Measurements from ENCODE around the gene CHST3. TPM values are rescaled to one million over a fixed set of nuclear protein-coding genes. Genes with fewer than 3 reads are reported as not detected.
"Not testable (repeated sequence)": the region's sequence is repeated elsewhere in the genome, so short reads cannot be mapped to it uniquely, and the experiment has no call there.

CHST3 gene, protein sequence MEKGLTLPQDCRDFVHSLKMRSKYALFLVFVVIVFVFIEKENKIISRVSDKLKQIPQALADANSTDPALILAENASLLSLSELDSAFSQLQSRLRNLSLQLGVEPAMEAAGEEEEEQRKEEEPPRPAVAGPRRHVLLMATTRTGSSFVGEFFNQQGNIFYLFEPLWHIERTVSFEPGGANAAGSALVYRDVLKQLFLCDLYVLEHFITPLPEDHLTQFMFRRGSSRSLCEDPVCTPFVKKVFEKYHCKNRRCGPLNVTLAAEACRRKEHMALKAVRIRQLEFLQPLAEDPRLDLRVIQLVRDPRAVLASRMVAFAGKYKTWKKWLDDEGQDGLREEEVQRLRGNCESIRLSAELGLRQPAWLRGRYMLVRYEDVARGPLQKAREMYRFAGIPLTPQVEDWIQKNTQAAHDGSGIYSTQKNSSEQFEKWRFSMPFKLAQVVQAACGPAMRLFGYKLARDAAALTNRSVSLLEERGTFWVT
- not detected for total RNA-seq

DNA sequence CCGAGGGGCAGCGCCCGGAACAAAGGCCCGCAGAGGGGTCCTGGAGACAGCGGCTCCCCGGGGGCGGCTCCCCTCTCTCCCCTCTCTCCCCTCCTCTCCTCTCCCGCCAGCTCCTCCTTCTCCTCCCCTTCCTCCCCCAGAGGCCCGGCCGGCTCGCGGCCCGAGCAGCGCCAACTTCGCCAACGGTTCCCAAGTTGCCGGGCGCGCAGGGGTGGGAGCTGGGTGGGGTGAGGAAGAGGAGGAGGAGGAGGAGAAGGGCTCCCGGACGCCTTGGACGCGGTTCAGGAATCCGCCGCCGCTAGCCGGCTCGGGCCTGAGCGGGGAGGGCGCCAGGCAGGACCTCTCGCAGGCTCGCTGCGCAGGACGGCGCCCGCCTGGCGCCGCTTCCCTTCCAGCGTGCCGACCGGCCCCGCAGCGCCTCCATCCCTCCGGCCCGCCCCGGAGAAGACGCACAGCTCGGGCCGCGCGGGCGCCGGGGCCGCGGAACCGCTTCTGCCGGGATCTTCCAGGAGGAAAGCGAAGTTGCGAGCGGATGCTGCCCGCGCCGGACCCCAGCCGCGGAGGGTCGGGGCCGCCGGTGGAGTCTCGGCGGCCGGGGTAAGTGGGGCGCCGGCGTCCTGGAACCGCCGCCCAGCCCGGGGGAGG, at the start of gene CHST3:
Gene CHST3, plus strand, starts transcription at position 298 of the 645 bp plus-strand sequence. CDS start 41,448 bp downstream, outside the sequence.
- DNase-seq (no peak), ATAC-seq (peak; percentile 72)
- Mint-ChIP-seq H3K27ac (no peak within 1 kb of the TSS), H3K9me3 (ENCODE audit: insufficient read depth) (no peaks in the 10 kb centered on the region), H3K4me3 (peak within 1 kb of the TSS; percentile 45), H3K4me1 (ENCODE audit: low read depth) (peaks cover 8% of the 10 kb centered on the region), H3K36me3 (ENCODE audit: low read depth) (no peaks in the 10 kb centered on the region), H3K27me3 (ENCODE audit: low read depth) (peaks cover 52% of the 10 kb centered on the region)
- CTCF ChIA-PET, result no interaction called here
- POLR2A ChIA-PET, result no interaction called here

DNA sequence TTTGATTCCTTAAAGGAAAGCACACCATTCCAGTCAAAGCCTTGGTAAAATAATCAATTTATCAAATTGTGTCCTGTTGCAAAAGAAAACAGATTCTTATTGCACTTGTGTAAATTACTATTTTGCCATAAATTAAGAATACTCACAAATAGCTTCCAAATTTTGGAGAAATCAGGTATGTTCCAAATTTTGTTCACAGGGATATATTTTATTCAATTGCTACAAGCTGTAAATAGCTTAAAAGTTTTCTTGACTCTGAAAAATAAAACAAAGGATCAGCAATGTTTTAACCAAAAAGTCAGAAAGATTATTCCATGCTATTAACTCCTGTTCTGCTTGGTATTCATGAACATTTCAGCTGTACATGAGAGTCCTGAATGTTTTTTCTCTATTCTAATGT, 47.4 kb upstream of the CHST3 start:
- Mint-ChIP-seq H3K4me1 (ENCODE audit: low read depth) (no peaks in the 10 kb centered on the region), H3K36me3 (ENCODE audit: low read depth) (no peaks in the 10 kb centered on the region), H3K9me3 (ENCODE audit: insufficient read depth) (no peaks in the 10 kb centered on the region), H3K4me3 (no peak overlapping the region), H3K27me3 (ENCODE audit: low read depth) (peaks cover 2% of the 10 kb centered on the region), H3K27ac (no peak overlapping the region)
- no peak for DNase-seq
- no peak for ATAC-seq
- POLR2A ChIA-PET, result no interaction called here
- CTCF ChIA-PET, result interaction anchor here (0.7 to 1.4 kb wide), 2 partner anchors 78 to 131 kb away, joined by 3 to 7 read pairs; no protein-coding TSS in a partner anchor

DNA sequence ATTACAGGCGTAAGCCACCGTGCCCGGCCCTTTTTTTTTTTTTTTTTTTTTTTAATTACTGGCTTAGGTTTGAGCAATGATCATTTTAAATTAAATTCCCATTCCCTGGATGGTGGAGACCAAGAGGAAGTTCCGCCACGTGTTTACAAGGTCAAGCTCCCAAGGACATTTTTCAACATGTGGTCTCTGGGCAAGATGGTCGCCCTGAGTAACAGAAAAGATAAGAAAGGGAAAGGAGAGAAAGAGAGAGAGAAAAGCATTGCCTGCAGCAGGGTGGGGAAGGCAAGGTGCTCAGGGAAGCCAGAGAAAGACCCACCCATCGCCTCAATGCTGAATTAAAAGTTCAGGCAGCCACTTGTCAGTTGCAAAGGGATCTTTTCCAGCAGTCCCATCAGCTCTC, 45.2 kb upstream of the CHST3 start:
- no peaks in the 10 kb centered on the region for H3K36me3 Mint-ChIP-seq (ENCODE audit: low read depth)
- POLR2A ChIA-PET, result no interaction called here
- H3K27me3 Mint-ChIP-seq (ENCODE audit: low read depth), result peaks cover 2% of the 10 kb centered on the region
- no peaks in the 10 kb centered on the region for H3K4me1 Mint-ChIP-seq (ENCODE audit: low read depth)
- ATAC-seq (no peak), DNase-seq (no peak)
- CTCF ChIA-PET, result no interaction called here
- no peak overlapping the region for H3K27ac Mint-ChIP-seq
- H3K9me3 Mint-ChIP-seq (ENCODE audit: insufficient read depth), result no peaks in the 10 kb centered on the region
- H3K4me3 Mint-ChIP-seq, result no peak overlapping the region

DNA sequence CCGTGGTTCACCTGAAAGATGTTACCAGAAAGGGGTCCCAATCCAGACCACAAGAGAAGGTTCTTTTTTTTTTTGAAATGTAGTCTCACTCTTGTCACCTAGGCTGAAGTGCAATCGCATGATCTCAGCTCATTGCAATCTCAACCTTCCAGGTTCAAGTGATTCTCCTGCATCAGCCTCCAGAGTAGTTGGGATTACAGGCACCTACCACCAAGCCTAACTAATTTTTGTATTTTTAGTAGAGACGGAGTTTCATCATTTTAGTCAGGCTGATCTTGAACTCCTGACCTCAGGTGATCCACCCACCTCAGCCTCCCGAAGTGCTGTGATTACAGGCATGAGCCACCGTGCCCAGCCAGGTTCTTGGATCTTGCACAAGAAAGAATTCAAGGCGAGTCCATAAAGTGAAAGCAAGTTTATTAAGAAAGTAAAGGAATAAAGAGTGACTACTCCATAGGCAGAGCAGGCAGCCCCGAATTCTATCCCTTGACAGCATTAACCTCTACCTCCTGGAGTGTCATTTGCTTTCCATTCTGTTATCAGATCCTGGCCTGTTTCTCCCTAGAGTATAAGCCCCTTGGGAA, 44.1 kb upstream of the CHST3 start:
- H3K9me3 Mint-ChIP-seq (ENCODE audit: insufficient read depth); H3K27ac Mint-ChIP-seq; H3K4me1 Mint-ChIP-seq (ENCODE audit: low read depth); POLR2A ChIA-PET; DNase-seq; H3K27me3 Mint-ChIP-seq (ENCODE audit: low read depth); ATAC-seq; CTCF ChIA-PET; H3K4me3 Mint-ChIP-seq; H3K36me3 Mint-ChIP-seq (ENCODE audit: low read depth): not testable (repeated sequence)

DNA sequence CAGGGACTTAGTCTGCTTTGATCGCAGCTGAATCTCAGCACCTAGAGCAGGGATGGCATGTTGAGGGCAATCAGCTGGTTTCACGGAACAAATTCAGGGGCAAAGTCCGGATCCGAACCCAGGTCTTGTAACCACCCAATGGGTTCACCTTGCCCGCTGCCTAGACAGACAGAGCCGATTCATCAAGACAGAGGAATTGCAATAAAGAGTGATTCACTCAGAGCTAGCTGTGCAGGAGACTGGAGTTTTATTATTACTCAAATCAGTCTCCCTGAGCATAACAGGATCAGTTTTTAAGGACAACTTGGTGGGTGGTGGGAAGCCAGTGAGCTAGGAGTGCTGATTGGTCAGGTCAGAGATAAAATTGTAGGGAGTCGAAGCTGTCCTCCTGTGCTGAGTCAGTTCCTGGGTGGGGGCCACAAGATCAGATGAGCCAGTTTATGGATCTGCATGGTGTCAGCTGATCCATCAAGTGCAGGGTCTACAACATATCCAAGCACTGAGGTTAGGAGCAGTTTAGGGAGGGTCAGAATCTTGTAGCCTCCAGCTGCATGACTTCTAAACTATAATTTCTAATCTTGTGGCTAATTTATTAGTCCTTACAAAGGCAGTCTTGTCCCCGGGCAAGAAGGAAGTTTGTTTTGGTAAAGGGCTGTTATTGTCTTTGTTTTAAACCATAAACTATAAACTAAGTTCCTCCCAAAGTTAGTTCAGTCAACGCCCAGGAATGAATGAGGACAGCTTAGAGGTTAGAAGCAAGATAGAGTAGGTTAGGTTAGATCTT, 43.5 kb upstream of the CHST3 start:
- no peak overlapping the region for H3K4me3 Mint-ChIP-seq
- ChIA-PET CTCF (no interaction called here), POLR2A (no interaction called here)
- ATAC-seq (no peak), DNase-seq (no peak)
- H3K27ac Mint-ChIP-seq, result no peak overlapping the region
- no peaks in the 10 kb centered on the region for H3K9me3 Mint-ChIP-seq (ENCODE audit: insufficient read depth)
- peaks cover 2% of the 10 kb centered on the region for H3K27me3 Mint-ChIP-seq (ENCODE audit: low read depth)
- H3K36me3 Mint-ChIP-seq (ENCODE audit: low read depth), result no peaks in the 10 kb centered on the region
- no peaks in the 10 kb centered on the region for H3K4me1 Mint-ChIP-seq (ENCODE audit: low read depth)

DNA sequence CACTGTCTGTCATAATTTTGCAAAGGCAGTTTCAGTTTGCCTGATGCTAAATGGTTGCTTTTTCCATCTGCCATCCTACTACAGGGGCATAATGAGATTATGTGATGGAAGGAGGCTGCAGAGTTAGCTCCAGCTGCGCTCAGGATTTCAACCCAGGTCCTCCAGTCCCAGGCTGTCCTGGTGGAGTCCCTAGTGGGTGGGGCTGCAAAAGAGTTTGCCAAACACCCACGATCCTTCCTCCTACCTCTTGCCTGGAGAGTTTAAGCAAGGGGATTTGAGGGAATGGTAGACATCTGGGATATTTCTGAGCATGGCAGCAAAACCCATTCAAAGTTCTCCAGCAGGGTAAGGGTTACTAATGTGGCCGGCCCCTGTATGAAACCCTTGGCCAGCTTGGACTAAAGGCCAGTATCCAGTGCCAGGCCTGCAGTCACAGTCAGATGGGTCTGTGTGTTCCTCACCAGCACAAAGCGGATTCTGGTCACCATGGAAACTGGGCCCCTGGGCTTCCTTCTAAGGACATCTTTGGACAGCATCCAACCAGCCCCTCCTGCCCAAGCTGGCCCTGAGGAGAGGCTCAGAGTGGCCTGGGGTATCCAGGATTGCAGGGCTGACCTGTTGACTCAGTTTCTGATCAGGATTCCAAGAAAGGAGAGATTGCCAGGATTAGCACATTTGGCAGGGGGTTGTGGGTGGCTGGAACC, 42.7 kb upstream of the CHST3 start:
- H3K9me3 Mint-ChIP-seq (ENCODE audit: insufficient read depth), result no peaks in the 10 kb centered on the region
- H3K27ac Mint-ChIP-seq, result no peak overlapping the region
- ChIA-PET POLR2A (no interaction called here), CTCF (no interaction called here)
- no peaks in the 10 kb centered on the region for H3K4me1 Mint-ChIP-seq (ENCODE audit: low read depth)
- H3K36me3 Mint-ChIP-seq (ENCODE audit: low read depth), result no peaks in the 10 kb centered on the region
- no peak overlapping the region for H3K4me3 Mint-ChIP-seq
- DNase-seq, result no peak
- H3K27me3 Mint-ChIP-seq (ENCODE audit: low read depth), result peaks cover 2% of the 10 kb centered on the region
- no peak for ATAC-seq

DNA sequence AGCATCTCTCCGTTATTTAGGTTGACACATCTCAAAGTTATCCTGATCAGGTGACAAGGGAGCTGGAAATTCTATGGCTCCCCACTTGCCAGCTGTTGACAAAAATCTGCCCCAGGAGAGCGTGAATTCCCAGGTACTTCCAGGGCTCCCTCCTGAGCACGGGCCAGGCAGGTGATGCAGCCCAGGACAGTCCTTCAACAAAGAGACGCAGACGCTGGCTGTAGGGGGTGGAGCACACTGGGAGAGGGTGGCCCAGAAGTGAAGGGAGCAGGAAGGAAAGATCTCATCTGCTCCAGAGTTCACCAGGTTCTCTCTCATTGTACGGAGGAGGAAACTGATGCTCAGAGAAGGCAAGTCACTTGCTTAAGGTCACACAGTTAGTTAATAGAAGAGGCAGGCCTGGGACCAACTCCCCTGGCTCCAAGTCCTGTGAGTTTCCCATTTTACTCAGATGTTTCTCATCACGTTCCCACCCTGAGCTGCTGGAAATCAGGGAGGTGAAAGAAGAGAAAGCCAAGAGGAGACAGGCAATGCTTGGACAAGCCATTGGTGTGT, 41.0 kb upstream of the CHST3 start:
- DNase-seq (no peak), ATAC-seq (no peak)
- peaks cover 5% of the 10 kb centered on the region for H3K27me3 Mint-ChIP-seq (ENCODE audit: low read depth)
- no peak overlapping the region for H3K4me3 Mint-ChIP-seq
- no peaks in the 10 kb centered on the region for H3K4me1 Mint-ChIP-seq (ENCODE audit: low read depth)
- H3K9me3 Mint-ChIP-seq (ENCODE audit: insufficient read depth), result no peaks in the 10 kb centered on the region
- H3K36me3 Mint-ChIP-seq (ENCODE audit: low read depth), result no peaks in the 10 kb centered on the region
- ChIA-PET POLR2A (no interaction called here), CTCF (no interaction called here)
- H3K27ac Mint-ChIP-seq, result no peak overlapping the region

DNA sequence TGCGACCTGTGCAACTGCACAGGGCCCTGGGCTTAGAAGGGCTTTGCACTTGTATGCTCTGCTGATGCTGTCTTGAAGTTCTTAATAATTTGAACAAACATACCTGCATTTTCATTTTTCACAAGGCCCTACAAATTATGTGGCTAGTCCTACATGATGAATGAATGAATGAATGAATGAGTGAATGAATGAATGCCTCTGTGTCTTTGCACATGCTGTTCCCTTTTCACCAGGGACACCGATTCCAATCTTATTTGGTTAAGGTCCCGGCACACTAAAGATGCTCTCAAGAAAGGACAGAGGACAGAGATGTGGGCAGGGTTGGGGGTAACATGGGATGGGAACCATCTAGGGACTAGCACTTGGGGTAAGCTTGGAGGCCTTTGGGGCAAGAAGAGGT, 39.4 kb upstream of the CHST3 start:
- Mint-ChIP-seq H3K36me3 (ENCODE audit: low read depth) (no peaks in the 10 kb centered on the region), H3K27me3 (ENCODE audit: low read depth) (peaks cover 5% of the 10 kb centered on the region), H3K4me1 (ENCODE audit: low read depth) (no peaks in the 10 kb centered on the region), H3K9me3 (ENCODE audit: insufficient read depth) (no peaks in the 10 kb centered on the region), H3K27ac (no peak overlapping the region), H3K4me3 (no peak overlapping the region)
- no peak for DNase-seq
- ChIA-PET CTCF (no interaction called here), POLR2A (no interaction called here)
- ATAC-seq, result no peak

DNA sequence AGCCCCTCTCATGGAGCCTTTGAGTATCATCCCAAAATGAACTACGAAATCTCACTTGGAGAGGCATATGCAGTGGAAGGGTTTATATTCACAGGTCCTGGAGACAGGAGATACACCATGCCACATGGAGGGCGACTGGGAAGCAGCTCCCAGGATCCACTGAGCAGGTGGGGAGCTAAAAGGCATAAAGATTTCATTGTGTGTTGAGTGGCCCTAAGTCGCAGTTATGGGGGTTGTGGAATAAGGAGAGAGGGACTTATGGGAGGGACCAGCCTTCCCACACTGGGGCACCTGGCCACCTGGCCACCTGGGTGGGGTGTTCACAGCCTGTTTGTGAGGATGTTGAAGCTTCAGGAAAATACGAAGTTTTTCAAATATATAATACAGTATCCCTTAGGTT, 37.0 kb upstream of the CHST3 start:
- Mint-ChIP-seq H3K27me3 (ENCODE audit: low read depth) (peaks cover 5% of the 10 kb centered on the region), H3K27ac (no peak overlapping the region), H3K4me3 (no peak overlapping the region), H3K4me1 (ENCODE audit: low read depth) (no peaks in the 10 kb centered on the region), H3K36me3 (ENCODE audit: low read depth) (no peaks in the 10 kb centered on the region), H3K9me3 (ENCODE audit: insufficient read depth) (no peaks in the 10 kb centered on the region)
- ATAC-seq (no peak), DNase-seq (no peak)
- CTCF ChIA-PET, result interaction anchor here (1.6 kb wide), 1 partner anchor 122 kb away, joined by 5 read pairs; no protein-coding TSS in a partner anchor
- POLR2A ChIA-PET, result interaction anchor here (0.7 kb wide), 1 partner anchor 939 kb away, joined by 3 read pairs; no protein-coding TSS in a partner anchor

DNA sequence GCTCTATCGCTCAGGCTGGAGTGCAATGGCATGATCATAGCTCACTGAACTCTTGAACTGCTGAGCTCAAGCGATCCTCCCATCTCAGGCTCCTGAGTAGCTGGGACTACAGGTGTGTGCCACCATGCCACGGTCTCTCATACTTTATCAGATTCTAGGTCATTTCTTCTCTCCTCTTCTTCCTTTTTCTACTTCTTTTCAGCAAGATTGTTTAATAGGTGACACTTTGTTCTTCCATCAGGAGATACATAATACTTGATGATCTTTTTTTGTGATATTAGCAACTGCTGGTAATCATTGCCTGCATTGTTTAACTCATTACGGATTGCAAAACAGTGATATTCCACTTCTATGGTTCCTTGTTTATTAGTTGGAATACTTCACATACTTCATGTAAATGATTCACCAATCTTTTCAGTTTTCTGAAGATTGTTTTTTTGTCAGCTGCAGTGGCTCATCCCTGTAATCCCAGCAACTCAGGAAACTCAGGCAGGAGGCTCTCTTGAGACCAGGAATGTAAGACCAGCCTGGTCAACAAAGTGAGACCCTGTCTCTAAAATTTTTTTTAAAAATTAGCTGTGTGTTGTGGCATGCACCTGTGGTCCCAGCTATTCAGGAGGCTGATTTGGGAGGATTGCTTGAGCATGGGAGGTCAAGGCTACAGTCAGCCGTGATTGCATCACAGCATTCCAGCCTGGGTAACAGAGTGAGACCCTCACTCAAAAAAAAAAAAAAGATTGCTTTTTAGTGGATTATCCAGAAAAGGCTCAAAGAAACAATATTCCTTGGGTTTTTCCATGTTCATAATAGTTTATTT, 36.2 kb upstream of the CHST3 start:
- no peaks in the 10 kb centered on the region for H3K9me3 Mint-ChIP-seq (ENCODE audit: insufficient read depth)
- no peak for ATAC-seq
- H3K27me3 Mint-ChIP-seq (ENCODE audit: low read depth), result peaks cover 6% of the 10 kb centered on the region
- no peak overlapping the region for H3K27ac Mint-ChIP-seq
- no peaks in the 10 kb centered on the region for H3K36me3 Mint-ChIP-seq (ENCODE audit: low read depth)
- ChIA-PET POLR2A (interaction anchor here (0.6 kb wide), 1 partner anchor 227 kb away, joined by 3 read pairs; no protein-coding TSS in a partner anchor), CTCF (interaction anchor here (1.6 kb wide), 1 partner anchor 121 kb away, joined by 5 read pairs; no protein-coding TSS in a partner anchor)
- no peak overlapping the region for H3K4me3 Mint-ChIP-seq
- H3K4me1 Mint-ChIP-seq (ENCODE audit: low read depth), result peaks cover under 1% of the 10 kb centered on the region
- no peak for DNase-seq

Data from activated CD8-positive, alpha-beta T cell treated with anti-CD3 and anti-CD28 coated beads, Interleukin-2, amount 10 ng/mL, durations not matched to agents 7 days and 5 days (primary cell).